HG03175 (cell line): ENCODE measurements around the gene NSUN4.
A peak's percentile ranks its signal among the peaks of the same experiment; 100 is the strongest.
"Not testable (repeated sequence)": the region's sequence is repeated elsewhere in the genome, so short reads cannot be mapped to it uniquely, and the experiment has no call there.

ENCODE experiments used
- ATAC-seq: cut with Tn5 transposase; IDR thresholded peaks from one replicate; pipeline ENCODE4 v1.9.1; 2021; ENCODE audit warnings: mild to moderate bottlenecking, moderate library complexity; ENCODE audit not compliant: unreplicated experiment

Gene NSUN4

DNA sequence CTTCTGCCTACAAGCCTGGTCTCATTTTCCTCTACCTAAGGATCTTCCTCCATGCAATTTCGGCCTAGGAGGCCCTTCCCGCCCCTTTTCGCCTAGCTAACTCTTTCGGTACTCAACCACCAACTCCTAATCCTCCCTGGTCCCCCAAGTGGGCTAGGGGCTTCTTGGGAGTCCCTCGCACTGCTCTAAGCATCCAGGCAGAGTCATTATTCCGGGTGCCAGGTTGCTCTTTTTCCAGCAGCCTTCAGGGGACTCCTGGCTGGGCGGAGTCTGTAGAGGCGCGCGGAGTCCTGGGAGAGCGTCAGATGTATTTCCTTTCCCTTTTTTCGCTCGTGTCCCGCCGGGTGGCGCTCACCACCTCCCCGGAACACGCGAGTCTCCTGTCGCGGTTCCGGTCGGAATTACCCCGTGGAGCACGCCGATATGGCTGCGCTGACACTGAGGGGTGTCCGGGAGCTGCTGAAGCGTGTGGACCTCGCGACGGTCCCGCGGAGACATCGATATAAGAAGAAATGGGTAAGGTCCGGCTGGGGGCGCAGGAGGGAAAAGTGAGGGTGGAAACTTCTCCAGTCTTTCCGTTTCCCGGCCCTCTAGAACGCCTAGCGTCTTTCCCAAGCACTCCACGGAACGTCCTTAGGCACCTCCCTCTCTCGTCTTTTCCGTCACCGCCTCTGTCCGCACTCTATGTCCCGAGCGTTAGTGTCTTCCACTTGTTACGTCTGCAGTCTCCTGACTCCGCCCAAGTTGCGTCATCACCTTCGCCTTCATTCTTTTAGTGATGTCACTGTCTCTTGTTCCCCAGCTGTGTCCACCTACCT is at the start of gene NSUN4:
Gene NSUN4, plus strand, starts transcription at position 404 of the 818 bp plus-strand sequence. Its CDS starts 20 bp downstream, at position 424.
- ATAC-seq, result peak; percentile 86

DNA sequence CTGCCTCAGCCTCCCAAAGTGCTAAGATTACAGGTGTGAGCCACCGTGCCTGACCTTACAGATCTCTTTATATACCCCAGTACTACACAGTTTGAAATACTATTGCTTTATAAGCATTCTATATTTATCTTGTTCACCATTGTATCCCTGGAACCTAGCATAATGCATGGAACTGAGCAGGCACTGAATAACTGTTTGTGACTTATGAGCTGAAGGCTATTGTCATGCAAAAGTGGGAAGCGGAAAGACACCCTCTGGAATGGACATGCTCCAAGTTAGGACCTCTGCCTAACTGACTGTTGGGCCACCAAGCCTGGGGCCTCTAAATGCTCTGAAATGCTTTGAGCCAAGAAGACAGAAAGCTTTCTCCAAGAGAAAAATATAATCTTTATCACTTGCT is 45.3 kb upstream of the NSUN4 start:
- ATAC-seq, result no peak

DNA sequence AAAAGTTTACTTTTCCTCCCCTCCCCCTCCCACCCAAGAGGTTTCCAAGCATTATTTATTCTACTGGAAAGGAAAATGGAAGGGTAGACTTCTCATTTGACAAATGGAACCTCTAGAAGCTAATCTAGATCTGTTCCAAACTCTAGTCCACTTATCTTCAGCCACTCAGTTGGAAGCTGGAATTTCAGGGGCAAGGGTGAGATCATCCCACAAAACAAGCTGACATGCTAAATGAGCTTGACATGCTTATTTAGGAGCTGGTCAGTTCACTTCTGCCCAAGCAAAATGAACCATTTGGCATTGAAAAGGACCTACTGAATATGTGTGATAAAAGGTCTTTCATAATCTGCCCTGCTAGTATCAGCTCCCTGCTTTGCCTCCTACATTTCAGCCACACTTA is 42.2 kb upstream of the NSUN4 start:
- no peak for ATAC-seq

DNA sequence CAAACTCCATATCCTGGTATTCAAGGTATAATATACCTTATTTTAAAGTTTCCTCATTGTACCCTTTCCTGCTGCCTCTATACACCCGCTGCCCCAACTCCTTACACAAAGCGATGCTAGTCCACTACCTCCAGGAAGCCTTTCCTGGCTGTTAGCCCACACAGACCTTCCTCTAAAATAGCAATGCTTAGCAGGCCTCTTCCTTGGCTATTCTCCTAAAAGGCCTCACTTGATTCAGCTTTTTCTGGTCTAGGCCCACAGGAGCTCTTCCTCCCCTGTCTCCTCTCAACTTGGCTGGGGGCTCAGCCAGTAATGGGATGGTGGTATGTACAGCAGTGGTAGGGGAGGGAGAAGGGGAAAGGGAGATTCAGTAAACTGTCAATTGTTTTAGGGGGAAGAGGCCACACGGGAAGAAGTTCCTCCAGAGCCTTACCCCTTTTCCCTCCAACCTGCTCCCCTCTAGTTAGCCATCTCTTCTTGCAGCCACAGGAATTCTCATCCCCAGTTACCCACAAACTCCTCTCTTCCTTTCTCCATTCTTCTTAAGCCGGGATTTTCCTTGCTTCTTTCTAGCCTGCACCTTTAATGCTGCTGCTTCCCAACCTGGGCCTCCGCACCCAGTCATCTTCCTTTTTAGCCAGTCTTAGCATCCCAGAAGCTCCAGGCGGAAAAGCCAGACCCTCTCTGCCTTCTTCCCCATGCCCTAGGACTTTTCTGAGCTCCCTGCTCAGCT is 39.8 kb upstream of the NSUN4 start:
- ATAC-seq, result no peak

DNA sequence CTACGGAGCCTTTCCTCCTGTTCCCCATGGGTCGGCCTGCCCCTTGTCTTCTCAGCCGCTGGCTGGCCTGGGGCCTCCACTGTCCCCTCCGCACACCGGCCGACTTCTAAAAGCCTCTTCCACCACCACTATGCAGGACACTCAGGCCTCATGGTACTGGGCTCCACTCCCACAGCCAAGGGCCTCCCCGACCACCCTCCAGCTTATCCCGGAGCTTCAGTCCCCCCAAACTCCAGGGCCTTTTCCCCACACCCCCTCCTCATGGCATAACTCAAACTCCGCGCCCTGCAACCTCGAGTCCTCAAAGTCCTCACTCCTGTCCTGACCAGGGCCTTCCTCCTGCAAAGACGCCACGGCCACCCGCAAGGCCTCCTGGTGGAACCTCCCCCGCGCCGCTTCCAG is 39.2 kb upstream of the NSUN4 start:
- ATAC-seq, result no peak

DNA sequence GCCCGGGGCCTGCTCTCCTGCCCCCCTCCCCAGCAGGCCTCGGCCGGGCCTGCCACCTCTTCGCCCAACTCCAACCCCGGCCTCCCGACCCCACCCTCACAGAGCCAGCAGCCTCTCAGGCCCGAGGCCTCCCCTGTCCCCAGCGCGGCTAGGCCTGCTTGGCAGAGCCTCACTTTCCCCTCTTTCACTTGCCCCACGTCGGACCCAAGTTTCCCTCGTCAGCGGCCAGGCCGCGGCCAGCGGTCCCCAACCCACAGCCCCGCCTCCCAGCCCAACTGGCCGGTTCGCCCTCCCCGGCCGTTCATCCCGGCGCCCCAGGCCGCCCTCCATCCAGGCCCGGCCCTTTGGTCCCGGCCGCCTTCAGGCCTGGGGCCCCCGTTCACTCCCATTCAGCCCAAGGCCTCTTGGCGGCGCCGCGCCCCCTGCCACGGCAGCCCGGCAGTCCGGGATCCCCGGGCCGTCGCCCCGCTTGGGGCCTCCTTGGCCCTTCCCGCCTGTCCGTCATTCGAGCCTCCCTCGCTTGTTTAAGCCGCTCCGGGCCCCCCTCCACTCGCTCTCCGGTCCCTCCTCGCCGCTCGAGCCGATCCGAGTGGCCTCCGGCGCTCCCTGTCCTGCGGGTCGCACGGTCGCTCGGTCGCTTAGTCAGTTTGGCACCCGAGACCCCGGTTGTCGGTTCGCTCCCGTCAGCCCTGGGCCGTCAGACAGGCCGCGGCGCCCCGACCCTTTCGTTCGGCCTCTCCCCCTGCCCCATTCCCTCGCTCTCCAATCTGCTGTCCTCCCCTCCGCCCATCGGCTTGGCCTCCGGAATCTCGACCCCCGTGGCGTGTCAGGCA is 38.6 kb upstream of the NSUN4 start:
- ATAC-seq, result peak; percentile 27

DNA sequence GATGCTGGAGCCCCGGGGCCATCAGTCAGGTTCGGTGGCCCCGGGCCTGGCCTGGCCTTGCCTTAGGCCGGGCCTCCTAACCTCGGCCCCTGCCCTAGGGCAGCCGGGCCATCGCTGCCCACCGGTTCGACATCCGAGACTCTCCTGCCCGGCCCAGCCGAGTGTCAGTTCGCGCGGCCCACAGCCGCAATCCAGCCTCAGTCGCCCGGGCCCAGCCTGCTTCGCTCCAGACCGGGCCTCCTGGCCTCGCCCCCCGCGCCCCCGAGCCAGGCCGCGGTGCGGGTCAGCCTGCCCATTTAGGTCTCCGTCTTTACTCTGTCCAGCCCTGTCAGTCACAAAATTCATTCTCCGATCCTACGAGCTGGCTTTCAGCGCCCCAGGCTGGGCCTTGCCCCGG is 38.0 kb upstream of the NSUN4 start:
- ATAC-seq, result no peak

DNA sequence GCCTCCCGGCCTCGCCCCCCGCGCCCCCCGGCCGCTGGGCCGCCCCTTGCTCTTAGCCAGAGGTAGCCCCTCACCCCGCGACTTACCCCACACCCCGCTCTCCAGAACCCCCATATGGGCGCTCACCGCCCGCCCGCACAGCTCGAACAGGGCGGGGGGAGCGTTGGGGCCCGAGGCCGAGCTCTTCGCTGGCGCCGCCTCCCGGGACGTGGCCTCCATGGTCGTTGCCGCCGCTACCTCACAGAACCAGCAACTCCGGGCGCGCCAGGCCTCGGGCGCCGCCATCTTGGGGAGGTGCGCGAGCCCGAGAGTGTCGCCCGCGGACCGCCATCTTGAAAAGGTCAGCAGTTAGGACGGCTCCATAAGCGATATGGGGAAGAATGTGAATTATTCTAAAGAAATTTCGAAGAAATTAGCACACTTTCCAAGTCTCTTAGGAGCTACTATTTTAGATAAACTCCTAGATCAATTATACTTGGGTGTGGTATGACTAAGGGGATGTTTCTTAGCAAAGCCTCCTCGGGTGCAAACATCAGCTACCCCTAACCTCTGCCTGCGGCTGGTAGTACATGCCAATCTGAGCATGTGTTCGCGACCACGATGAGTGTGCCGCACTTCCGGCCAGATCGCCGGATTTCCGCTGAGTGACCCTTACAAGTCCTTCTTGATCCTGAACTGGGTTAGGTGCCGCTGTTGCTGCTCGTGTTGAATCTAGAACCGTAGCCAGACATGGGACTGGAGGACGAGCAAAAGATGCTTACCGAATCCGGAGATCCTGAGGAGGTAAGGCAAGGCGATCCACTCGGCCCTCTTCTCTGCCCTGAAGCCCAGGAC is 37.4 kb upstream of the NSUN4 start, which contains the start of the genes LRRC41 and UQCRH:
Gene LRRC41, minus strand, starts transcription at position 579 of the 834 bp plus-strand sequence. Its CDS starts 294 bp downstream, at position 285.
Gene UQCRH, plus strand, starts transcription at position 661 of the 834 bp plus-strand sequence. Its CDS starts 69 bp downstream, at position 730.
- peak; percentile 82 for ATAC-seq

DNA sequence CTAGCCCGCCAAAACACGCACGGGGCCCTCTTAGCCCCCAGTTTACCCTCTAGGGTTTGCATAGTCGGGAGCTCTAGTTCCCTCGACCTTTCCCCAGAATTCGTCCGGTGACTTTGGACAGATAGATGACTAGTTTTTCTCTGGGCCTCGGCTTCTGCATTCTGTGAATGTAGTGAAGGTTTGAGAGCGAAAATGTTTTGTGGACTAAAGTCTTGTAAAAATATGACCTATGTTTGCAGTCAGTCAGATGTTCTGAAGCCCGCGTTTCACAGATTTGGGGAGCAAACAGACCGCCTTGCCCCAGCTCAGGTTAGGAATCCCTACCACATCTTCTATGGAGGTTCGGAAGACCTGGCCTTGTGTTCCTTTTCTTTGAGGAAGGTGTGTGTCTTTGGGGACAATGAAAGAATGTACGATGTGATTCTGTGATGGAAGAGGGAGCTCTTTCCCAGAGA is 36.7 kb upstream of the NSUN4 start:
- ATAC-seq, result no peak

DNA sequence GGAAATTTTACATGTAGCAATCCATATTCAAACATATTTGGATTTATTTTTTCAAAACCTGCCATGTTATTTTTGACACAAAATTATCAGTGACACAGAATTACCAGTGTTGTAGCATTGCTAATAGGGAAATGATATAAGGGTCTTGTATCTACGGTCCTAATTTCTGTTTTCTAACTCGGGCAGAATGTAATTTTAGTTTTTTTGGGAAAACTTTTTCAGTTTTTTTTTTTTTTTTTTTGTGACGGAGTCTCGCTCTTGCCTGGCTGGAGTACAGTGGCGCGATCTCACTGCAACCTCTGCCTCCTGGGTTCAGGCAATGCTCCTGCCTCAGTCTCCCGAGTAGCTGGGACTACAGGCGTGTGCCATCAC is 34.5 kb upstream of the NSUN4 start:
- ATAC-seq, result no peak

DNA sequence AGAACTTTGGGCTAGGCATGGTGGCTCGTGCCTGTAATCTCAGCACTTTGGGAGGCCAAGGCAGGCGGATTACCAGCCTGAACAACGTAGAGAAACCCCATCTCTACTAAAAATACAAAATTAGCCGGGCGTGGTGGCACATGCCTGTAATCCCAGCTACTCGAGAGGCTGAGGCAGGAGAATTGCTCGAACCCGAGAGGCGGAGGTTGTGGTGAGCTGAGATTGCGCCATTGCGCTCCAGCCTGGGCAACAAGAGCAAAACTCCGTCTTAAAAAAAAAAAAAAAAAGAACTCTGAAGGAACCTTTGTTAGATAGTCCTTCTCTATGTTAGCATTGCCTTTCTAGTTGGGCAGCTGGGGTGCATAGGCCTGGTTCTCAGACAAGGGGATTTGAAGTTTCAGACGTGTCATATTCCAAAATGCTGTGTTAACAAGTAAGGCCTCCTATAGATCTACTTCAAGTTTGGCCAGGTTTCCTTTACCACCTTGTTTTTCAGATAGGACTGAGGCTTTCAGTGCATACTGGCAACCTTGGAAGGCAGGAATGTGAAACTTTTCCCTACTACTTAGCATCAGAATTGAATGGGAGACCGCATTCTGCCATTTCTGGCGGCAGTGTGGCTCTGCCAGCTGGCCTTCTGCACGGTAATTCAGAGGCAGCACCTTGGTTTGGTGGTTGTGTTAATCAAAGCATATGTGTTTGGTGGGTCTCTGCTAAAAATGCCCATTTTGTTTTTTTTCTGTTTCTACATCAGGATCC is 31.0 kb upstream of the NSUN4 start:
- no peak for ATAC-seq

DNA sequence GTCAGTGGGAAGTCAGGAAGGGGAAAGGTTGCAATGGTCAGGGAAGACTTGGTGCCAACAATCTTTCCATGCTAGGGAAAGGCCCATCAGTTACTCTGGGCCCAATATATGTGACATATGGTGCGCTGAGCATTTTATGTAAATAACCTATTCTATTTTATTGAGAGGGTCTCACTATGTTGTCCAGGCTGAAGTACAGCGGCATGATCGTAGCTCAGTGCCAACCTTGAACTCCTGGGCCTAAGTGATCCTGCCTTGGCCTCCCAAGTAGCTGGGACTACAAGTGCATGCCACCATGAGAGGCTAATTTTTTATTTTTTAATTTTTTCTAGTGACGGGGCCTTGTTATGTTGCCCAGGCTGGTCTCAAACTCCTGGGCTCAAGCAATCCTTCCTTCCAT is 30.3 kb upstream of the NSUN4 start:
- no peak for ATAC-seq

DNA sequence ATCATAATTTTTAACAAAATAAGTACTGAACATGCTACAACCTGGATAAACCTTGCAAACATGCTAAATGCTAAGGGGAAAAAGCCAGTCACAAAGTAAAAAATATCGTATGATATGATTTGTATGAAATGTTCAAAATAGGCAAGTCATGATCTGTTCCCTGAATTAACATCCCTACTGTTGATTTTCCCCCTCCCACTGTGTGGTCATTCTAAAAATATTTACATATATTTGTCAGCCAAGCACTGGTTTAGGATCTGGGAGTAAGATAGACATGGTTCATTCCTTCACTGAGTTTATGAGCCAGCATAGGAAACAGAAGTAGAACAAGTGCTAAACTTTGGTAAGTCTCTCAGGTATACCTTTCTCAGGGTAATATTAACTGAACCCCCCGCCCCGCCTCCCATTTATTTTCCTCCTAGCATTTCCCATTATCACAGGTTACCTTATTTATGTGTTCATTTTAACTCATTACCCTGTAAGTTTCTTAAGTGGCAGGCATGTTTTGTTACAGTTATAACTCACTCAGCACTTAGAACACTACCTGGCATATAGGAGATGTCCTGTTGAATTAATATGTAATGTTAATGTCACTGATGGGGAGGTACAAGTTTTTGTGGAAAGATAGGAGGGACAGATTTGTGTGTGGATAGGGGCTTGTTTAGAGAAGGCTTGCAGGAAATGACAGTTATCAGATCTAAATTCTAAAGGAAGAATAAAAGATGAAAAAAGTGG is 24.8 kb upstream of the NSUN4 start:
- ATAC-seq, result no peak

DNA sequence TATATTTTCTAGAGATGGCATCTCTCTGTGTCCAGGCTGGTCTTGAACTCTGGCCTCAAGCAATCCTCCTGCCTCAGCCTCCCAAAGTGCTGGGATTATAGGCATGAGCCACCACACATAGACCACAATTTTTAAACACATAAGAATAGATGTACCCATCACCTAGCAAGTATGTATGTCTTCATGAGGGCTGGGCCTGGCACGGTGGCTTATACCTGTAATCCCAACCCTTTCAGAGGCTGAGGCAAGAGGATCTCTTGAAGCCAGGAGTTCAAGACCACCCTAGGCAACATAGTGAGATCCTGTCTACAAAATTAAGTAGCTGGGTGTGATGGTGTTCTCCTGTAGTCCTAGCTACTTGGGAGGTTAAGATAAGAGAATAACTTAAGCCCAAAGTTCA is 23.3 kb upstream of the NSUN4 start:
- no peak for ATAC-seq

DNA sequence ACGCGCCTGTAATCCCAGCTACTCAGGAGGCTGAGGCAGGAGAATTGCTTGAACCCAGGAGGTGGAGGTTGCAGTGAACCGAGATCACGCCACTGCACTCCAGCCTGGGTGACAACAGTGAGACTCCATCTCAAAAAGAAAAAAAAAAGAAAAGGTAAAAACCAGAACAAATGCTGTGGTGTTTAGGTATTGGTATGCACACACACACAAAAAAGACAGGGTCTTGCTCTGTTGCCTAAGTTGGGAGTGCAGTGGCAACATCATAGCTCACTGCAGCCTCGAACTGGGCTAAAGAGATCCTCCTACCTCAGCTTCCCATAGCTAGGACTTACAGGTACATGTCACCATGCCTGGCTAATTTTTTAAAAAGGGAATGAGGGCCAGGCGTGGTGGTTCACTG is 21.3 kb upstream of the NSUN4 start:
- ATAC-seq, result not testable (repeated sequence)

DNA sequence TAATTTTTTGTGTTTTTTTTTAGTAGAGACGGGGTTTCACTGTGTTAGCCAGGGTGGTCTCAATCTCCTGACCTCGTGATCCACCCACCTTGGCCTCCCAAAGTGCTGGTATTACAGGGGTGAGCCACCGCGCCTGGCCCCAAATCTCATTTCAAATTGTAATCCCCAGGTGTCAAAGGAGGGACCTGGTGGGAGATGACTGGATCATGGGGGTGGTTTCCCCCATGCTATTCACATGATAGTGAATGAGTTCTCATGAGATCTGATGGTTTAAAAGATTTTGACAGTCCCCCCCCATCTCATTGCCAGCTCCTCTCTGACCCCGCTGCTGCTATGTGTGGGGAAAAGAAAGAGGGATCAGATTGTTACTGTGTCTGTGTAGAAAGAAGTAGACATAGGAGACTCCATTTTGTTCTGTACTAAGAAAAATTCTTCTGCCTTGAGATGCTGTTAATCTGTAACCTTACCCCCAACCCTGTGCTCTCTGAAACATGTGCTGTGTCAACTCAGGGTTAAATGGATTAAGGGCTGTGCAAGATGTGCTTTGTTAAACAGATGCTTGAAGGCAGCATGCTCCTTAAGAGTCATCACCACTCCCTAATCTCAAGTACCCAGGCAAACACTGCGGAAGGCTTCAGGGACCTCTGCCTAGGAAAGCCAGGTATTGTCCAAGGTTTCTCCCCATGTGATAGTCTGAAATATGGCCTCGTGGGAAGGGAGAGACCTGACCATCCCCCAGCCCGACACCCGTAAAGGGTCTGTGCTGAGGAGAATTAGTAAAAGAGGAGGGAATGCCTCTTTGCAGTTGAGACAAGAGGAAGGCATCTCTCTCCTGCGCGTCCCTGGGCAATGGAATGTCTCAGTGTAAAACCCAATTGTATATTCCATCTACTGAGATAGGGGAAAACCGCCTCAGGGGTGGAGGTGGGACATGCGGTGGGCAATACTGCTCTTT is 20.4 kb upstream of the NSUN4 start:
- ATAC-seq, result not testable (repeated sequence)

DNA sequence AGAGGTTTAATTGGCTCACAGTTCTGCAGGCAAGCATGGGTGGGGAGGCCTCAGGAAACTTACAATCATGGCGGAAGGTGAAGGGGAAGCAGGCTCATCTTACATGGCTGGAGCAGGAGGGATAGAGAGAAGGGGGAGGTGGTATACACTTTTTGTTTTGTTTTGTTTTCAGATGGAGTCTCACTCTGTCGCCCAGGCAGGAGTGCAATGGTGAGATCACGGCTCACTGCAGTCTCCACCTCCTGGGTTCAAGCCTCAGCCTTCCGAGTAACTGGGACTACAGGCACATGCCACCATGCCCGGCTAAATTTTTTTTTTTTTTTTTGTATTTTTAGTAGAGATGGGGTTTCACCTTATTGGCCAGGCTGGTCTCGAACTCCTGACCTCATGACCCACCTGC is 18.4 kb upstream of the NSUN4 start:
- not testable (repeated sequence) for ATAC-seq
